Fibroblast of villous mesenchyme (primary cell): ENCODE measurements around the gene DAP. TPM values are rescaled to one million over a fixed set of nuclear protein-coding genes. Genes with fewer than 3 reads are reported as not detected.

ENCODE experiments used
- DNase-seq: peaks from one replicate; pipeline ENCODE4 v3.0.0-alpha.2; 2010; ENCODE audit warnings: low read depth
- H3K4me3 ChIP-seq: 2 replicates; pipeline ENCODE4 v1.5.1; 2011; ENCODE audit warnings: low read depth, mild to moderate bottlenecking, low read length
- total RNA-seq: library from RNA; depleted of rRNA; stranded (reverse); fragments of >200 nt; gene quantifications from 2 replicates; pipeline ENCODE4 v1.2.3, GENCODE V29; 2012
- TF ChIP-seq, protein P1 (sequence below): IDR thresholded peaks from 2 replicates; pipeline ENCODE4 v1.5.1; 2012; ENCODE audit warnings: low read depth, mild to moderate bottlenecking, low read length; ENCODE audit not compliant: insufficient read depth

DAP gene
- total RNA-seq, 1 donor = 43.2 TPM

DNA sequence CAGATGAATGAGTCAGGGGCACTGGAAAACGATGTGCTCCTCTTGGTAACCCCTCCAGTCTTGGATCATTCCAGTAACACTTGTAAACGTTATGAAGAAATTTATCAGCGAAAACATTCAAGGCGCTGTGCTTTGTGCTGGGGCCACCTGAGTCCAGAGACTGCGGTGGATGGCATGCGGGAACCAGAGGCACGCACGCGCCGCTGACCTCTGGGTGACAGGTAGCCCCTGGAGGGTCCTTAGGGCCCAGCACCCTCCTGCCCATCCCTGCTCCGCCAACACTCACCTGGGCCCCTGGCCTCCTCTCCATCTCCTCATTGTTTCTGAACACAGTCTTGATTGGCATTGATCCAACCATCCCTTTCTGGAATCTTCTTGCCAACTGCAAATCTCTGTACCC is 86.9 kb downstream of the DAP start:
- H3K4me3 ChIP-seq = no peak overlapping the region
- TF ChIP-seq, protein P1, sequence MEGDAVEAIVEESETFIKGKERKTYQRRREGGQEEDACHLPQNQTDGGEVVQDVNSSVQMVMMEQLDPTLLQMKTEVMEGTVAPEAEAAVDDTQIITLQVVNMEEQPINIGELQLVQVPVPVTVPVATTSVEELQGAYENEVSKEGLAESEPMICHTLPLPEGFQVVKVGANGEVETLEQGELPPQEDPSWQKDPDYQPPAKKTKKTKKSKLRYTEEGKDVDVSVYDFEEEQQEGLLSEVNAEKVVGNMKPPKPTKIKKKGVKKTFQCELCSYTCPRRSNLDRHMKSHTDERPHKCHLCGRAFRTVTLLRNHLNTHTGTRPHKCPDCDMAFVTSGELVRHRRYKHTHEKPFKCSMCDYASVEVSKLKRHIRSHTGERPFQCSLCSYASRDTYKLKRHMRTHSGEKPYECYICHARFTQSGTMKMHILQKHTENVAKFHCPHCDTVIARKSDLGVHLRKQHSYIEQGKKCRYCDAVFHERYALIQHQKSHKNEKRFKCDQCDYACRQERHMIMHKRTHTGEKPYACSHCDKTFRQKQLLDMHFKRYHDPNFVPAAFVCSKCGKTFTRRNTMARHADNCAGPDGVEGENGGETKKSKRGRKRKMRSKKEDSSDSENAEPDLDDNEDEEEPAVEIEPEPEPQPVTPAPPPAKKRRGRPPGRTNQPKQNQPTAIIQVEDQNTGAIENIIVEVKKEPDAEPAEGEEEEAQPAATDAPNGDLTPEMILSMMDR = no peak
- no peak for DNase-seq

DNA sequence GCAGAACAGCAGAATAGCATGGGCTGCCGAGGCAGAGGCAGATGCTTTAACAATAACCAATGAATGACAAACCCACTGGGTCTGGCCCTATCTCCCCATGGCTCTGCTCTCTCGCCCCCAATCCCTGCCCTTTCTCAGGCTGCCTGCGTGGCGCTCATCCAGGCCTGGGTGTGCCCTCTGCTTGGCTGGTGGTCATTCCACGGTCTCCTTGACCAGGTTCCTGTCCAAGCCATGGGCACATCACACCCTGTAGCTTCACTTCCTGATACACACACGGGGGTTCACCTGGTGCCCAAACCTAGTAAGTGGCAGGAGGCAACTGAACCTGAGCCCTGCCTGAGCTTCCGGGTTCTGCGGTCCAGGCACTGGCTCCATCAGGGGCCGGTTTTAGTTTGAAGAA is 87.6 kb downstream of the DAP start:
- TF ChIP-seq, protein P1 = no peak
- H3K4me3 ChIP-seq = no peak overlapping the region
- no peak for DNase-seq

DNA sequence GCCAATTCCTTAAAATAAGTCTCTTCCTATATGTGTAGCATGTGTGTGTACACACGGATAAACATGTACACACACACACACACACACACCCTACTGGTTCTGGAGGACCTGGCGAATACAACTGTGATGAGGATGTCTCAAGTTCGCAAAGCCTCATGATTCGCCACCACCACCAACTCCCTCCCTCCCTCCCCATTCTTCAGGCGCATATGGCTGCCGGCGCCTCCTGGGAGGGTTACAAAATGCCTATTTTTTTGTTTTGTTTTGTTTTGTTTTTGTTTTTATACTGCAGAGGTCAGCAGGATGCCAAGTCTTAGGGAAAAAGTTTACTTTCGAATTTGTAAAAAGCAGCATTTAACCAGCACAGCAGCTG is 88.0 kb downstream of the DAP start:
- TF ChIP-seq, protein P1 = no peak
- peak; percentile 32 for DNase-seq

DNA sequence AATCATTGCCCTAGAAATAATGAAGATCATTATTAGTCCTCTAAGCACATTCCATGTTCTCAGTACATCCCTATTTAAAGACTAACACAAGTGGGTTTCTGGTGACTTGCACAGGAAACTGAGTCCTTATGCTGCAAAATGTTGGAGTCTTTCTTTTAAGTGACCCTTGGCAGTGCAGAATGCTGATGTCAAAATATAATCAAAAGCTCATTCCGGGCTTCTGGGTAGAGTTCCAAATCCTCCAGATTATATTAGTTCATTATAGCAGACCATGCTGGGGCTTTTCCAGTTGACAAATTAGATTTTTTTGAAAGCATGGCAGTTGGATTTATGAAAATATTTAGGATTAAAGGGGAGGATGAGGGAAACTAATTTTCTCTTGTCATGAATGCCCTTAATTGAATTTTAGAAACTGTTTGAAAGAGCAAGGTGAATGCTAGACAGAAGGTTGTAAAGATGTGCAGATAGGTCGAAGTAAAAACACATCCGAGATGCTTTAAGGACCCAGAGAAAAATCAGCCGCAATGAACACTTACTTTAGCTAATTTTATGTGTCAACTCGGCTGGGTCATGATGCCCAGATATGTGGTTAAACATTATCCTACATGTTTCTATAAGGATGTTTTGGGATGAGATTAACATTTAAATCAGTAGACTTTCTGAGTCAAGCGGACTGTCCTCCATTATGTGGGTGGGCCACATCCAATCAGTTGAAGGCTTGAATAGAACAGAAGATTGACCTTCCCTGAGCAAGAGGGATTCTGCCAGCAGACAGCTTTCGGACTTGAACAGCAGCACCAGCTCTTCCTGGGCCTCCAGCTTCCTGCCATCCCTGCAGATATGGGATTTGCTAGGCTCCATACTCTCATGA is 88.7 kb downstream of the DAP start:
- no peak overlapping the region for H3K4me3 ChIP-seq
- TF ChIP-seq, protein P1 = no peak
- DNase-seq = no peak

More for the DNA sequence above, 88.0 kb downstream of the DAP start:
- H3K4me3 ChIP-seq = no peak overlapping the region

DNA sequence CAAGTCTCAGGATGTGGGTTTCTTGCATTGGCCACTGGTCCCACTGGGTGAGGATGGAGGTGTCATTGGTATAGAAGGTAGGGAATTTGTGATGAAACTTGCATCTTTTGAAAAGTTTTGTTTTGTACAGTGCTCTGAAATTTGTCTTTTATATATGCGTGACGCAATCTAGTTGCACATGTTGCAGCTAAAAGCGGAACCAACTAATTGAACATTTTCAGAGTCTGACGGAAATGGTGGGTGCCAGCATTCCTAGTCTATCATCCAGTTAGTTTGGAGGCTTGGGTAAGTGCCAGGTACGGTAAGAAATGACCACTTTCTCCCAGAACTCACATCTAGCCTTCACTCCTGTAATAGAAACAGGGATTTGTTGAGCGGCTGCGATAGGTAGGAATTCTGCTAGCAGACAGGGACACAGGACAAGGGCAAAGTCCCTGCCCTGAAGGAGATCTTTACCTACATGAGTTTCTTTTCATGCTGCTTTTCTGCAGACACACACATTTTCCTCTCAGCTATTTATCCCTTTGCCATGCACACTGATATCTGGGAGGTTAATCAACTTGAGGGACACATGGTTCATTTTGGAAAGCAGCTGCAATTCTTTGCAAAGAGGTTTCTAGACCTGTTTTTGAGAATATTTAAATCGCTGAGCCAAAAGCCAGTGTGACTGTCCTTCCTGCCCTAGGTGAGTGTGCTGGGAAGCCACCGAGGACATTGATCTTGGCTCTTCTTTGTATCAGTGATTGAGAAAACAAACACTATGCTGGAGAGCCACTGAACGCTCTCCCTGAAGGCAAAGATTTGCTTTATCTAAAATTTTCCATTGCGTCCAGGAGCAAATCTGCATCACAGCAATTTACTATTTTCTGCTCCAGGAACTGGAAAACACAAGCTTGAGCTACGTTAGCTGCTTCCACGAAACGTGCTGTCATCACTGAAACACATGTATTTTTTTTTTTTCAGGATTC is 89.7 kb downstream of the DAP start:
- TF ChIP-seq, protein P1 = no peak
- H3K4me3 ChIP-seq = no peak overlapping the region
- DNase-seq = no peak

DNA sequence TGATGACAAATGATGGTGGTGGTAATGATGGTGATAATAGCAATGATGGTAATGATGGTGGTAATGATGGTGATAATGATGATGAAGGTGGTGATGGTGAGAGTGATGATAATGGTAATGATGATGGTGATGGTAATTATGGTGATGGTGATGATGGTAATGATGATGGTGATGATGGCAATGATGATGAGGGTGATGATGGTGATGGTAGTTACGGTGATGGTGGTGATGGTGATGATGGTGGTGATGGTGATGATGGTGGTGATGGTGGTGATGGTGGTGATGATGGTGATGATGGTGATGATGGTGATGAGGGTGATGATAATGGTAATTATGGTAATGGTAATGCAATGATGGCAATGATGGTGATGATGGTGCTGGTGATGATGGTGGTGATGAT is 91.1 kb downstream of the DAP start:
- no peak for DNase-seq
- no peak overlapping the region for H3K4me3 ChIP-seq
- TF ChIP-seq, protein P1 = no peak
